SW 1271 (cell line): Measurements from ENCODE around the gene PCDHB4.
"Not testable (repeated sequence)": the region's sequence is repeated elsewhere in the genome, so short reads cannot be mapped to it uniquely, and the experiment has no call there.

Experiments
- DNase-seq, 2 experiments: peaks; one replicate each; lab custom pipeline; 2025; lab: John Stamatoyannopoulos, UW

PCDHB4 gene

DNA sequence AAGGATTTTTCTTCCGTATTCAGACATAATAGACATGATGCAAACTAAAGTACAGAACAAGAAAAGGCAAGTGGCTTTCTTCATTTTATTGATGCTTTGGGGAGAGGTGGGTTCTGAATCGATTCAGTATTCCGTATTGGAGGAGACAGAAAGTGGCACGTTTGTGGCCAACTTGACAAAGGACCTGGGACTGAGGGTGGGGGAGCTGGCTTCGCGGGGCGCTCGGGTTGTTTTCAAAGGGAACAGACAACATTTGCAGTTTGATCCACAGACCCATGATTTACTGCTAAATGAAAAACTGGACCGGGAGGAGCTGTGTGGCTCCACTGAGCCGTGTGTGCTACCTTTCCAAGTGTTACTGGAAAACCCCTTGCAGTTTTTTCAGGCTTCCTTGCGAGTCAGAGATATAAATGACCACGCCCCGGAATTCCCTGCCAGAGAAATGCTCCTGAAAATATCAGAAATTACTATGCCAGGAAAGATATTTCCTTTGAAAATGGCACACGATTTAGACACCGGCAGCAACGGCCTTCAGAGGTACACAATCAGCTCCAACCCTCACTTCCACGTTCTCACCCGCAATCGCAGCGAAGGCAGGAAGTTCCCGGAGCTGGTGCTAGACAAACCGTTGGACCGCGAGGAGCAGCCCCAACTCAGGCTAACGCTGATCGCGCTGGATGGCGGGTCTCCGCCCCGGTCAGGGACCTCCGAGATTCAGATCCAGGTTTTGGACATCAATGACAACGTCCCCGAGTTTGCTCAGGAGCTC, 28.8 kb downstream of the PCDHB4 start:
- no peak for DNase-seq

DNA sequence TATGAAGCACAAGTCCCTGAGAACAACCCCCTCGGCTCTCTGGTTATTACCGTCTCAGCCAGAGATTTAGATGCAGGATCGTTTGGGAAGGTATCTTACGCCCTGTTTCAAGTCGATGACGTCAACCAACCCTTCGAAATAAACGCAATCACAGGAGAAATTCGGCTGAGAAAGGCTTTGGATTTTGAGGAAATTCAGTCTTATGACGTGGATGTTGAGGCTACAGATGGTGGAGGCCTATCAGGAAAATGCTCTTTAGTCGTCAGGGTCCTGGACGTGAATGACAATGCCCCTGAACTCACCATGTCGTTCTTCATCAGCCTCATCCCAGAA, 29.3 kb downstream of the PCDHB4 start:
- no peak for DNase-seq

DNA sequence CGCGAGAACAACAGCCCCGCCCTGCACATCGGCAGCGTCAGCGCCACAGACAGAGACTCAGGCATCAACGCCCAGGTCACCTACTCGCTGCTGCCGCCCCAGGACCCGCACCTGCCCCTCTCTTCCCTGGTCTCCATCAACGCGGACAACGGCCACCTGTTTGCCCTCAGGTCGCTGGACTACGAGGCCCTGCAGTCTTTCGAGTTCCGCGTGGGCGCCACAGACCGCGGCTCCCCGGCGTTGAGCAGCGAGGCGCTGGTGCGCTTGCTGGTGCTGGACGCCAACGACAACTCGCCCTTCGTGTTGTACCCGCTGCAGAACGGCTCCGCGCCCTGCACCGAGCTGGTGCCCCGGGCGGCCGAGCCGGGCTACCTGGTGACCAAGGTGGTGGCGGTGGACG, 30.0 kb downstream of the PCDHB4 start:
- DNase-seq, result not testable (repeated sequence)

DNA sequence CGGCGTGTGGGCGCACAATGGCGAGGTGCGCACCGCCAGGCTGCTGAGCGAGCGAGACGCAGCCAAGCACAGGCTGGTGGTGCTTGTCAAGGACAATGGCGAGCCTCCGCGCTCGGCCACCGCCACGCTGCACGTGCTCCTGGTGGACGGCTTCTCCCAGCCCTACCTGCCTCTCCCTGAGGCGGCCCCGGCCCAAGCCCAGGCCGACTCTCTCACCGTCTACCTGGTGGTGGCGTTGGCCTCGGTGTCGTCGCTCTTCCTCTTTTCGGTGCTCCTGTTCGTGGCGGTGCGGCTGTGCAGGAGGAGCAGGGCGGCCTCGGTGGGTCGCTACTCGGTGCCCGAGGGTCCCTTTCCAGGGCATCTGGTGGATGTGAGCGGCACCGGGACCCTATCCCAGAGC, 30.5 kb downstream of the PCDHB4 start:
- not testable (repeated sequence) for DNase-seq

DNA sequence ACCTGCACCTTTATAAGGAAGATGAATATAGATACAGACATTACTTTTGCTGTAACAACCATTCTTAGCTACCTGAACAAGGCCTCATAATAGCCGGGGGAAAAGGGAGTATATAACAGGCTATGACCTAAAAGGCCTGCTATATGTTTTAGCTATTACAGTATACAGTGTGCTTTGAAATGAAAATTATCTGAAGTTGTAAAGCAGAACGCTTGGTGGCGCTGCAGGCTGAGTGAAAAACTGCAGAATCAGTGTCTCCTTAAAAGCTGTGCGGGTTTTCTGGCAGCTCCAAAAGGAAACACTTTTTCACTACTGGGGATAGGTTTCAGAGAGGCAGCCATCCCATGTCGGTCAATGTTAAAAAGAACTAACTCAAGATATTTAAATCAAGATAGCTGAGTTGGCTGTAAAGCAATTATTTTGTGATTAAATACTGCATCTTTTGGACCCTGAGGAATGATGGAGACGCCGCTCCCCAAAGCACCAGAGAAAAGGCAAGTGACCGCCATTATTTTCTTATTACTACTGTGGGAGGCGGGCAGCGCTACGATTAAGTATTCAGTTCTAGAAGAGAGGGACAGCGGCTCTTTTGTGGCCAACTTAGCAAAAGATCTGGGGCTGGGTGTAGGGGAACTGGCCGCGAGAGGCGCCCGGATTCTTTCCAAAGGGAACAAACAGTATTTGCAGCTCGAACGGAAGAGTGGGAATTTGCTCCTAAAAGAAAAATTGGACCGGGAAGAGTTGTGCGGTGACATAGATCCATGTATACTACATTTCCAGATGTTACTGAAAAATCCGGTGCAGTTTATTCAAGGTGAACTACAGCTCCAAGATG, 34.1 kb downstream of the PCDHB4 start:
- no peak for DNase-seq

DNA sequence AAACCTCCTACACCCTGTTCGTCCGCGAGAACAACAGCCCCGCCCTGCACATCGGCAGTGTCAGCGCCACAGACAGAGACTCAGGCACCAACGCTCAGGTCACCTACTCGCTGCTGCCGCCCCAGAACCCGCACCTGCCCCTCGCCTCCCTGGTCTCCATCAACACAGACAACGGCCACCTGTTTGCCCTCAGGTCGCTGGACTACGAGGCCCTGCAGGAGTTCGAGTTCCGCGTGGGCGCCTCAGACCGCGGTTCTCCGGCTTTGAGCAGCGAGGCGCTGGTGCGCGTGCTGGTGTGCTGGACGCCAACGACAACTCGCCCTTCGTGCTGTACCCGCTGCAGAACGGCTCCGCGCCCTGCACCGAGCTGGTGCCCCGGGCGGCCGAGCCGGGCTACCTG, 35.7 kb downstream of the PCDHB4 start:
- DNase-seq, result not testable (repeated sequence)

DNA sequence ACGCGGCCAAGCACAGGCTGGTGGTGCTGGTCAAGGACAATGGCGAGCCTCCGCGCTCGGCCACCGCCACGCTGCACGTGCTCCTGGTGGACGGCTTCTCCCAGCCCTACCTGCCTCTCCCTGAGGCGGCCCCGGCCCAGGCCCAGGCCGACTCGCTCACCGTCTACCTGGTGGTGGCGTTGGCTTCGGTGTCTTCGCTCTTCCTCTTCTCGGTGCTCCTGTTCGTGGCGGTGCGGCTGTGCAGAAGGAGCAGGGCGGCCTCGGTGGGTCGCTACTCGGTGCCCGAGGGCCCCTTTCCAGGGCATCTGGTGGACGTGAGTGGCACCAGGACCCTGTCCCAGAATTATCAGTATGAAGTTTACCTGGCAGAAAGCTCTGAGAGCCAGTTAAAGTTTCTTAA, 36.3 kb downstream of the PCDHB4 start:
- not testable (repeated sequence) for DNase-seq

GRCh38 chr5:141172381-141173204, 51.0 kb downstream of the PCDHB4 start, which contains the start of gene PCDHB7:
PCDHB7 (plus strand) TSS chr5:141172644; CDS start chr5:141172836, 192 bp downstream.
- DNase-seq, result no peak

GRCh38 chr5:141174291-141175104, 52.9 kb downstream of the PCDHB4 start:
- not testable (repeated sequence) for DNase-seq
